ENCODE data around the gene SHROOM3. TPM values are rescaled to one million over a fixed set of nuclear protein-coding genes. Genes with fewer than 3 reads are reported as not detected.
"Not testable (repeated sequence)": the region's sequence is repeated elsewhere in the genome, so short reads cannot be mapped to it uniquely, and the experiment has no call there.

Gene SHROOM3
- total and polyA plus RNA-seq, 2 donors (not counting 1 experiment from before 2014, with no cell fraction given): 0.91 to 1.5 TPM

- H3K4me2 ChIP-seq (replicated peaks; ENCODE audit: low read depth, low read length, poor library complexity, severe bottlenecking): no peak overlapping the region
- no peak overlapping the region for H3K4me3 ChIP-seq (ENCODE audit: control extremely low read depth in 1 of 5, extremely low read depth in 1 of 5, insufficient read depth in 1 of 5, low read depth in 2 of 5, low read length in 4 of 5)
- H3K36me3 ChIP-seq (replicated peaks in 1 of 2; ENCODE audit: control extremely low read depth in 1 of 2, control insufficient read depth in 1 of 2, extremely low read depth in 1 of 2, insufficient read depth in 2 of 2, low read length in 1 of 2): no peaks in the 10 kb centered on the region
- H3K27ac ChIP-seq (ENCODE audit: low read length in 2 of 2): no peak overlapping the region
- no peaks in the 10 kb centered on the region for H3K27me3 ChIP-seq (replicated peaks in 1 of 4; ENCODE audit: control extremely low read depth in 1 of 4, control insufficient read depth in 3 of 4, insufficient read depth in 4 of 4, low read length in 3 of 4)
- H3K79me2 ChIP-seq (ENCODE audit: control insufficient read depth, insufficient read depth, low read length): no peaks in the 10 kb centered on the region
- WGBS (ENCODE audit: insufficient coverage): no CpG with 5 or more reads among the region's 1 CpG
- no peaks in the 10 kb centered on the region for H3K4me1 Mint-ChIP-seq
- TF ChIP-seq EZH2 (IDR thresholded peaks at IDR 0.05; ENCODE audit: borderline replicate concordance, insufficient read depth, low read depth, low read length, poor library complexity, severe bottlenecking): no peak
- TF ChIP-seq, protein P1, sequence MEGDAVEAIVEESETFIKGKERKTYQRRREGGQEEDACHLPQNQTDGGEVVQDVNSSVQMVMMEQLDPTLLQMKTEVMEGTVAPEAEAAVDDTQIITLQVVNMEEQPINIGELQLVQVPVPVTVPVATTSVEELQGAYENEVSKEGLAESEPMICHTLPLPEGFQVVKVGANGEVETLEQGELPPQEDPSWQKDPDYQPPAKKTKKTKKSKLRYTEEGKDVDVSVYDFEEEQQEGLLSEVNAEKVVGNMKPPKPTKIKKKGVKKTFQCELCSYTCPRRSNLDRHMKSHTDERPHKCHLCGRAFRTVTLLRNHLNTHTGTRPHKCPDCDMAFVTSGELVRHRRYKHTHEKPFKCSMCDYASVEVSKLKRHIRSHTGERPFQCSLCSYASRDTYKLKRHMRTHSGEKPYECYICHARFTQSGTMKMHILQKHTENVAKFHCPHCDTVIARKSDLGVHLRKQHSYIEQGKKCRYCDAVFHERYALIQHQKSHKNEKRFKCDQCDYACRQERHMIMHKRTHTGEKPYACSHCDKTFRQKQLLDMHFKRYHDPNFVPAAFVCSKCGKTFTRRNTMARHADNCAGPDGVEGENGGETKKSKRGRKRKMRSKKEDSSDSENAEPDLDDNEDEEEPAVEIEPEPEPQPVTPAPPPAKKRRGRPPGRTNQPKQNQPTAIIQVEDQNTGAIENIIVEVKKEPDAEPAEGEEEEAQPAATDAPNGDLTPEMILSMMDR (IDR thresholded peaks at IDR 0.05): no peak
- H3K27me3 Mint-ChIP-seq: peaks cover 6% of the 10 kb centered on the region
- H3K9me3 ChIP-seq (ENCODE audit: control extremely low read depth in 1 of 3, control insufficient read depth in 2 of 3, insufficient read depth in 1 of 3, low read length in 2 of 3): no peaks in the 10 kb centered on the region
- no peak overlapping the region for H2AFZ ChIP-seq (ENCODE audit: insufficient read depth, low read depth, low read length, poor library complexity, severe bottlenecking)
- H4K20me1 ChIP-seq (ENCODE audit: control insufficient read depth, insufficient read depth, low read length, poor library complexity, severe bottlenecking): no peaks in the 10 kb centered on the region
- H3K9me3 Mint-ChIP-seq (ENCODE audit: insufficient read depth): no peaks in the 10 kb centered on the region
- no peak overlapping the region for H3K4me3 Mint-ChIP-seq
- no peak overlapping the region for H3K27ac Mint-ChIP-seq
- ChIA-PET CTCF (no interaction called here), POLR2A (no interaction called here)
- DNase-seq (no peak), ATAC-seq (ENCODE audit: low read depth) (no peak)
- H3K9ac ChIP-seq (ENCODE audit: low read length): no peak overlapping the region
- no peaks in the 10 kb centered on the region for H3K4me1 ChIP-seq (ENCODE audit: control insufficient read depth in 2 of 2, insufficient read depth in 2 of 2, low read length in 2 of 2)
- intact Hi-C loops (cut with micrococcal nuclease): no loop called here
These were observed 291.1 kb downstream of the SHROOM3 start for GRCh38 chr4:76726176-76726575.

DNA sequence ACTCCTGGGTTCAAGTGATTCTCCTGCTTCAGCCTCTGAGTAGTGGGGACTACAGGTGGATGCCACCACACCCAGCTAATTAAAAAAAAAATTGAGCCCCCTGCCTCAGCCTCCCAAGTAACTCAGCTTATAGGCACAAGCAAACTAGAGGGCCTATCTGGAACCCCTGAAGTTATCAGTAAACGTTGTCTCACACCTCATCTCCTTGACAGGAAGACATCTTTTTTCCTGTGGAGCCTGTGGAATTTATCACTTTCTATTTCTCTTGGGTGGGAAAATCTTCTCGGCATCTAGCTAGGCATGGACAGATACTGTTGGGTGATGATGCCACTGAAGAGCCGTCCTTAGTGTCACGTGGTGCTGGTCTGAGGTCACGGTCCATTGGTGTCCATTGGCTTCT lies 291.6 kb downstream of the SHROOM3 start:
- CTCF ChIA-PET: no interaction called here
- Histone ChIP-seq H2AFZ (ENCODE audit: insufficient read depth, low read depth, low read length, poor library complexity, severe bottlenecking) (no peak overlapping the region), H3K9ac (ENCODE audit: low read length) (no peak overlapping the region), H3K4me2 (replicated peaks; ENCODE audit: low read depth, low read length, poor library complexity, severe bottlenecking) (no peak overlapping the region), H3K9me3 (ENCODE audit: control extremely low read depth in 1 of 3, control insufficient read depth in 2 of 3, insufficient read depth in 1 of 3, low read length in 2 of 3) (no peaks in the 10 kb centered on the region), H3K4me1 (ENCODE audit: control insufficient read depth in 2 of 2, insufficient read depth in 2 of 2, low read length in 2 of 2) (no peaks in the 10 kb centered on the region), H3K79me2 (ENCODE audit: control insufficient read depth, insufficient read depth, low read length) (no peaks in the 10 kb centered on the region), H3K36me3 (replicated peaks in 1 of 2; ENCODE audit: control extremely low read depth in 1 of 2, control insufficient read depth in 1 of 2, extremely low read depth in 1 of 2, insufficient read depth in 2 of 2, low read length in 1 of 2) (no peaks in the 10 kb centered on the region), H3K27me3 (replicated peaks in 1 of 4; ENCODE audit: control extremely low read depth in 1 of 4, control insufficient read depth in 3 of 4, insufficient read depth in 4 of 4, low read length in 3 of 4) (no peaks in the 10 kb centered on the region), H3K27ac (ENCODE audit: low read length in 2 of 2) (no peak overlapping the region), H4K20me1 (ENCODE audit: control insufficient read depth, insufficient read depth, low read length, poor library complexity, severe bottlenecking) (no peaks in the 10 kb centered on the region), H3K4me3 (ENCODE audit: control extremely low read depth in 1 of 5, extremely low read depth in 1 of 5, insufficient read depth in 1 of 5, low read depth in 2 of 5, low read length in 4 of 5) (no peak overlapping the region)
- no peaks in the 10 kb centered on the region for H3K4me1 Mint-ChIP-seq
- POLR2A ChIA-PET: no interaction called here
- DNase-seq: no peak
- WGBS (ENCODE audit: insufficient coverage): 83% methylated on average over 1 of the region's 5 CpGs
- no peaks in the 10 kb centered on the region for H3K9me3 Mint-ChIP-seq (ENCODE audit: insufficient read depth)
- TF ChIP-seq, protein P1 (IDR thresholded peaks at IDR 0.05): no peak
- no peak for TF ChIP-seq EZH2 (IDR thresholded peaks at IDR 0.05; ENCODE audit: borderline replicate concordance, insufficient read depth, low read depth, low read length, poor library complexity, severe bottlenecking)
- no peak overlapping the region for H3K4me3 Mint-ChIP-seq
- peaks cover 6% of the 10 kb centered on the region for H3K27me3 Mint-ChIP-seq
- intact Hi-C loops (cut with micrococcal nuclease): no loop called here
- no peak overlapping the region for H3K27ac Mint-ChIP-seq
- no peak for ATAC-seq (ENCODE audit: low read depth)

DNA sequence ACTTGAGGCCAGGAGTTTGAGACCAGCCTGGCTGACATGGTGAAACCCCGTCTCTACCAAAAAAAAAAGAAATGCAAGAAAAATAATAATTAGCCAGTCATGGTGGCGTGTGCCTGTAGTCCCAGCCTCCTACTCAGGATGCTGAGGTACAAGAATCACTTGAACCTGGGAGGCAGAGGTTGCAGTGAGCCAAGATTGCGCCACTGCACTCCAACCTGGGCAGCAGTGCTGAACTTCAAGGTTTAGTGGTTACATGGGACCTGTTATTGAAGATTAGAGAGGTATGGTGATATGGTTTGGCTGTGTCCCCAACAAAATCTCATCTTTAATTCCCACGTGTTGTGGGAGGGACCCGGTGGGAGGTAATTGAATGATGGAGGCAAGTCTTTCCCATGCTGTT lies 292.9 kb downstream of the SHROOM3 start:
- H3K27ac ChIP-seq (ENCODE audit: low read length in 2 of 2); H3K27ac Mint-ChIP-seq; H2AFZ ChIP-seq (ENCODE audit: insufficient read depth, low read depth, low read length, poor library complexity, severe bottlenecking); H3K9me3 ChIP-seq (ENCODE audit: control extremely low read depth in 1 of 3, control insufficient read depth in 2 of 3, insufficient read depth in 1 of 3, low read length in 2 of 3); H3K4me1 Mint-ChIP-seq; H3K36me3 ChIP-seq (replicated peaks in 1 of 2; ENCODE audit: control extremely low read depth in 1 of 2, control insufficient read depth in 1 of 2, extremely low read depth in 1 of 2, insufficient read depth in 2 of 2, low read length in 1 of 2); H3K27me3 ChIP-seq (replicated peaks in 1 of 4; ENCODE audit: control extremely low read depth in 1 of 4, control insufficient read depth in 3 of 4, insufficient read depth in 4 of 4, low read length in 3 of 4); ATAC-seq (ENCODE audit: low read depth); H3K27me3 Mint-ChIP-seq; H3K9me3 Mint-ChIP-seq (ENCODE audit: insufficient read depth); H4K20me1 ChIP-seq (ENCODE audit: control insufficient read depth, insufficient read depth, low read length, poor library complexity, severe bottlenecking); H3K4me3 ChIP-seq (ENCODE audit: control extremely low read depth in 1 of 5, extremely low read depth in 1 of 5, insufficient read depth in 1 of 5, low read depth in 2 of 5, low read length in 4 of 5); POLR2A ChIA-PET; H3K4me3 Mint-ChIP-seq; CTCF ChIA-PET; H3K9ac ChIP-seq (ENCODE audit: low read length); H3K79me2 ChIP-seq (ENCODE audit: control insufficient read depth, insufficient read depth, low read length); DNase-seq; H3K4me2 ChIP-seq (replicated peaks; ENCODE audit: low read depth, low read length, poor library complexity, severe bottlenecking); intact Hi-C loops (cut with micrococcal nuclease); H3K4me1 ChIP-seq (ENCODE audit: control insufficient read depth in 2 of 2, insufficient read depth in 2 of 2, low read length in 2 of 2): not testable (repeated sequence)
- 69% methylated on average over 2 of the region's 5 CpGs for WGBS (ENCODE audit: insufficient coverage)
